WTC11 (cell line): ENCODE results near the gene SLC1A4. TPM values are rescaled to one million over a fixed set of nuclear protein-coding genes. Genes with fewer than 3 reads are reported as not detected.

Experiments
- ATAC-seq: fragments of 200-7000 bp; cut with Tn5 transposase; 2 replicates; pipeline ENCODE4 v1.10.0; 2021; ENCODE audit warnings: mild to moderate bottlenecking, moderate library complexity
- CTCF ChIA-PET: fragments of 300-600 bp; sonication (Branson Sonifier 250); formaldehyde crosslinking; loops from one replicate; lab custom pipeline; 2021; ENCODE audit warnings: antibody characterized with exemption; lab: Charles Lee
- POLR2A ChIA-PET: fragments of 350-600 bp; sonication (Branson Sonifier 250); formaldehyde crosslinking; loops from one replicate; lab custom pipeline; 2021; ENCODE audit warnings: antibody characterized with exemption; lab: Charles Lee
- DNase-seq: peaks from one replicate; pipeline ENCODE4 v3.0.0; 2021; ENCODE audit warnings: low spot score
- H3K27ac Mint-ChIP-seq: 2 replicates; pipeline ENCODE4 v1.8.0; 2021; ENCODE audit warnings: mixed read lengths
- H3K27me3 Mint-ChIP-seq: 2 replicates; pipeline ENCODE4 v1.8.0; 2021; ENCODE audit warnings: low read depth, mild to moderate bottlenecking, moderate library complexity, mixed read lengths
- H3K36me3 Mint-ChIP-seq: 2 replicates; pipeline ENCODE4 v1.8.0; 2021; ENCODE audit warnings: mixed read lengths
- H3K4me1 Mint-ChIP-seq: 2 replicates; pipeline ENCODE4 v1.8.0; 2022; ENCODE audit warnings: mixed read lengths
- H3K4me3 Mint-ChIP-seq: 2 replicates; pipeline ENCODE4 v1.8.0; 2021; ENCODE audit warnings: mild to moderate bottlenecking, moderate library complexity, mixed read lengths
- H3K9me3 Mint-ChIP-seq: 2 replicates; pipeline ENCODE4 v1.8.0; 2021; ENCODE audit warnings: mixed read lengths
- ETV6 ChIP-seq: sonication (generic); formaldehyde crosslinking; IDR thresholded peaks from 2 replicates; pipeline ENCODE4 v1.8.1; 2022; ENCODE audit warnings: mild to moderate bottlenecking, missing genetic modification reagents
- FOXK1 ChIP-seq: sonication (generic); formaldehyde crosslinking; IDR thresholded peaks from 2 replicates; pipeline ENCODE4 v1.8.0; 2022; ENCODE audit warnings: mild to moderate bottlenecking, moderate library complexity, missing genetic modification reagents
- GRHL2 ChIP-seq: fragments of 250-450 bp; sonication (Bioruptor Pico); IDR thresholded peaks from 2 replicates; pipeline ENCODE4 v1.8.0; 2022; ENCODE audit warnings: mild to moderate bottlenecking, moderate library complexity; ENCODE audit not compliant: insufficient replicate concordance, severe bottlenecking
- IRF2 ChIP-seq: sonication (generic); formaldehyde crosslinking; IDR thresholded peaks from 2 replicates; pipeline ENCODE4 v1.8.0; 2022; ENCODE audit warnings: low read depth, missing genetic modification reagents, borderline replicate concordance
- JUN ChIP-seq: sonication (generic); formaldehyde crosslinking; IDR thresholded peaks from 2 replicates; pipeline ENCODE4 v1.8.0; 2023; ENCODE audit warnings: mild to moderate bottlenecking, missing genetic modification reagents
- NFE2L1 ChIP-seq: sonication (generic); formaldehyde crosslinking; IDR thresholded peaks from 2 replicates; pipeline ENCODE4 v1.8.1; 2023; ENCODE audit warnings: missing genetic modification reagents
- RELA ChIP-seq: sonication (generic); formaldehyde crosslinking; IDR thresholded peaks from 2 replicates; pipeline ENCODE4 v1.8.1; 2022; ENCODE audit warnings: missing genetic modification reagents, mild to moderate bottlenecking, borderline replicate concordance
- SMAD3 ChIP-seq: sonication (generic); formaldehyde crosslinking; IDR thresholded peaks from 2 replicates; pipeline ENCODE4 v1.8.0; 2022; ENCODE audit warnings: missing genetic modification reagents, mild to moderate bottlenecking, borderline replicate concordance
- SMAD4 ChIP-seq: sonication (generic); formaldehyde crosslinking; IDR thresholded peaks from 2 replicates; pipeline ENCODE4 v1.8.0; 2022; ENCODE audit warnings: mild to moderate bottlenecking, missing genetic modification reagents
- SP1 ChIP-seq: sonication (generic); formaldehyde crosslinking; conservative IDR thresholded peaks from 2 replicates; pipeline ENCODE4 v1.8.1; 2022; ENCODE audit warnings: missing genetic modification reagents
- ZNF121 ChIP-seq: sonication (generic); formaldehyde crosslinking; IDR thresholded peaks from 2 replicates; pipeline ENCODE4 v1.8.0; 2023; ENCODE audit warnings: missing genetic modification reagents
- ZNF423 ChIP-seq: fragments of 250-450 bp; sonication (Bioruptor Pico); IDR thresholded peaks from 2 replicates; pipeline ENCODE4 v2.1.2; 2022; ENCODE audit warnings: mild to moderate bottlenecking, moderate library complexity
- total RNA-seq: library from RNA; stranded (reverse); gene quantifications from 3 replicates; pipeline ENCODE4 v1.2.3, GENCODE V29; 2021
- TF ChIP-seq, protein P1 (sequence below): fragments of 250-450 bp; sonication (Bioruptor Pico); IDR thresholded peaks from 2 replicates; pipeline ENCODE4 v1.9.0; 2021; ENCODE audit warnings: mild to moderate bottlenecking
- TF ChIP-seq, protein P2 (sequence below): sonication (generic); formaldehyde crosslinking; conservative IDR thresholded peaks from 2 replicates; pipeline ENCODE4 v1.8.1; 2022; ENCODE audit warnings: mild to moderate bottlenecking, missing genetic modification reagents
- TF ChIP-seq, protein P3 (sequence below): sonication (generic); formaldehyde crosslinking; IDR thresholded peaks from 2 replicates; pipeline ENCODE4 v1.8.1; 2023; ENCODE audit warnings: mild to moderate bottlenecking, moderate library complexity, missing genetic modification reagents
- TF ChIP-seq, protein P4 (sequence below): sonication (generic); formaldehyde crosslinking; IDR thresholded peaks from 2 replicates; pipeline ENCODE4 v1.8.1; 2023; ENCODE audit warnings: mild to moderate bottlenecking, missing genetic modification reagents, moderate library complexity
- TF ChIP-seq, protein P5 (sequence below): sonication (generic); formaldehyde crosslinking; IDR thresholded peaks from 2 replicates; pipeline ENCODE4 v1.8.1; 2023; ENCODE audit warnings: mild to moderate bottlenecking, missing genetic modification reagents
- TF ChIP-seq, protein P6 (sequence below): fragments of 250-450 bp; sonication (Bioruptor Pico); IDR thresholded peaks from 2 replicates; pipeline ENCODE4 v1.8.0; 2021; ENCODE audit warnings: mild to moderate bottlenecking
- TF ChIP-seq, protein P7 (sequence below): sonication (generic); formaldehyde crosslinking; IDR thresholded peaks from 2 replicates; pipeline ENCODE4 v1.8.0; 2023; ENCODE audit warnings: missing genetic modification reagents
- TF ChIP-seq, protein P8 (sequence below): fragments of 250-450 bp; sonication (Bioruptor Pico); IDR thresholded peaks from 2 replicates; pipeline ENCODE4 v1.9.0; 2021; ENCODE audit warnings: mild to moderate bottlenecking, borderline replicate concordance
- TF ChIP-seq, protein P9 (sequence below): fragments of 250-450 bp; sonication (Bioruptor Pico); IDR thresholded peaks from 2 replicates; pipeline ENCODE4 v1.9.0; 2021; ENCODE audit warnings: mild to moderate bottlenecking
- TF ChIP-seq, protein P10 (sequence below): sonication (generic); formaldehyde crosslinking; IDR thresholded peaks from 2 replicates; pipeline ENCODE4 v1.8.0; 2022; ENCODE audit warnings: mild to moderate bottlenecking, missing genetic modification reagents

Gene SLC1A4
- total RNA-seq, 1 experiment from 2014 or later = 1.6 TPM

DNA sequence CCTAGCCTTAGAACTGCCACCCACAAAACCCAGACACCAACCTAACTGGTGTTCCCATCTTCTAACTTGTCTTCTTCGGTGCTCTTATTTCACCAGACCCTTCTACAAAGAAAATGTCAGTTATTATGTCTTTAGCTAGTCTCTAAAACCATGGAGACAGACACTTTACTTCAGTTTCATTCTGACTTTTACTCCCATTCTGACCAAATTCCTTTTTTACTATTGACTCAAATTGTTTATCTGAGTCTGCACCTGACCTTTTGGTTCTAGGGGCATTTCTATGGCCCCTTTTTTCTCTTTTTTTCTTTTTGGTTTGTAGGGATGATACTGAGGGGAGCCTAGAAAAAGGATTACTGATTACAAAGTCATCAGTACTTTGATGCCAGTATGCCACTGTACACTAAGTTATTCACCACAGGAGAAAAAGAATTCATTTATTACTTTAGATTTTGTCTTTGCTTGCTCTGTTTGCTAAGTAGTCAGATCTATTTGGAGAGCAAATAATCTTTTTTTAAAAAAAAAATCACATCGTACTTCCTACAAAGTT, 6.8 kb upstream of the SLC1A4 start (continued):
- TF ChIP-seq, protein P1, sequence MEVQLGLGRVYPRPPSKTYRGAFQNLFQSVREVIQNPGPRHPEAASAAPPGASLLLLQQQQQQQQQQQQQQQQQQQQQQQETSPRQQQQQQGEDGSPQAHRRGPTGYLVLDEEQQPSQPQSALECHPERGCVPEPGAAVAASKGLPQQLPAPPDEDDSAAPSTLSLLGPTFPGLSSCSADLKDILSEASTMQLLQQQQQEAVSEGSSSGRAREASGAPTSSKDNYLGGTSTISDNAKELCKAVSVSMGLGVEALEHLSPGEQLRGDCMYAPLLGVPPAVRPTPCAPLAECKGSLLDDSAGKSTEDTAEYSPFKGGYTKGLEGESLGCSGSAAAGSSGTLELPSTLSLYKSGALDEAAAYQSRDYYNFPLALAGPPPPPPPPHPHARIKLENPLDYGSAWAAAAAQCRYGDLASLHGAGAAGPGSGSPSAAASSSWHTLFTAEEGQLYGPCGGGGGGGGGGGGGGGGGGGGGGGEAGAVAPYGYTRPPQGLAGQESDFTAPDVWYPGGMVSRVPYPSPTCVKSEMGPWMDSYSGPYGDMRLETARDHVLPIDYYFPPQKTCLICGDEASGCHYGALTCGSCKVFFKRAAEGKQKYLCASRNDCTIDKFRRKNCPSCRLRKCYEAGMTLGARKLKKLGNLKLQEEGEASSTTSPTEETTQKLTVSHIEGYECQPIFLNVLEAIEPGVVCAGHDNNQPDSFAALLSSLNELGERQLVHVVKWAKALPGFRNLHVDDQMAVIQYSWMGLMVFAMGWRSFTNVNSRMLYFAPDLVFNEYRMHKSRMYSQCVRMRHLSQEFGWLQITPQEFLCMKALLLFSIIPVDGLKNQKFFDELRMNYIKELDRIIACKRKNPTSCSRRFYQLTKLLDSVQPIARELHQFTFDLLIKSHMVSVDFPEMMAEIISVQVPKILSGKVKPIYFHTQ (CRISPR knock-in tag) = no peak
- TF ChIP-seq ZNF121 (CRISPR knock-in tag) (no peak), SP1 (CRISPR knock-in tag) (no peak), IRF2 (no peak), SMAD4 (CRISPR knock-in tag) (no peak), JUN (CRISPR knock-in tag) (no peak), SMAD3 (CRISPR knock-in tag) (no peak)
- TF ChIP-seq, protein P2, sequence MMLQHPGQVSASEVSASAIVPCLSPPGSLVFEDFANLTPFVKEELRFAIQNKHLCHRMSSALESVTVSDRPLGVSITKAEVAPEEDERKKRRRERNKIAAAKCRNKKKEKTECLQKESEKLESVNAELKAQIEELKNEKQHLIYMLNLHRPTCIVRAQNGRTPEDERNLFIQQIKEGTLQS (CRISPR knock-in tag) = no peak
- TF ChIP-seq, protein P3, sequence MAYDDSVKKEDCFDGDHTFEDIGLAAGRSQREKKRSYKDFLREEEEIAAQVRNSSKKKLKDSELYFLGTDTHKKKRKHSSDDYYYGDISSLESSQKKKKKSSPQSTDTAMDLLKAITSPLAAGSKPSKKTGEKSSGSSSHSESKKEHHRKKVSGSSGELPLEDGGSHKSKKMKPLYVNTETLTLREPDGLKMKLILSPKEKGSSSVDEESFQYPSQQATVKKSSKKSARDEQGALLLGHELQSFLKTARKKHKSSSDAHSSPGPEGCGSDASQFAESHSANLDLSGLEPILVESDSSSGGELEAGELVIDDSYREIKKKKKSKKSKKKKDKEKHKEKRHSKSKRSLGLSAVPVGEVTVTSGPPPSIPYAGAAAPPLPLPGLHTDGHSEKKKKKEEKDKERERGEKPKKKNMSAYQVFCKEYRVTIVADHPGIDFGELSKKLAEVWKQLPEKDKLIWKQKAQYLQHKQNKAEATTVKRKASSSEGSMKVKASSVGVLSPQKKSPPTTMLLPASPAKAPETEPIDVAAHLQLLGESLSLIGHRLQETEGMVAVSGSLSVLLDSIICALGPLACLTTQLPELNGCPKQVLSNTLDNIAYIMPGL (CRISPR knock-in tag) = no peak
- TF ChIP-seq, protein P4, sequence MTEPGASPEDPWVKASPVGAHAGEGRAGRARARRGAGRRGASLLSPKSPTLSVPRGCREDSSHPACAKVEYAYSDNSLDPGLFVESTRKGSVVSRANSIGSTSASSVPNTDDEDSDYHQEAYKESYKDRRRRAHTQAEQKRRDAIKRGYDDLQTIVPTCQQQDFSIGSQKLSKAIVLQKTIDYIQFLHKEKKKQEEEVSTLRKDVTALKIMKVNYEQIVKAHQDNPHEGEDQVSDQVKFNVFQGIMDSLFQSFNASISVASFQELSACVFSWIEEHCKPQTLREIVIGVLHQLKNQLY (CRISPR knock-in tag) = no peak
- TF ChIP-seq, protein P5, sequence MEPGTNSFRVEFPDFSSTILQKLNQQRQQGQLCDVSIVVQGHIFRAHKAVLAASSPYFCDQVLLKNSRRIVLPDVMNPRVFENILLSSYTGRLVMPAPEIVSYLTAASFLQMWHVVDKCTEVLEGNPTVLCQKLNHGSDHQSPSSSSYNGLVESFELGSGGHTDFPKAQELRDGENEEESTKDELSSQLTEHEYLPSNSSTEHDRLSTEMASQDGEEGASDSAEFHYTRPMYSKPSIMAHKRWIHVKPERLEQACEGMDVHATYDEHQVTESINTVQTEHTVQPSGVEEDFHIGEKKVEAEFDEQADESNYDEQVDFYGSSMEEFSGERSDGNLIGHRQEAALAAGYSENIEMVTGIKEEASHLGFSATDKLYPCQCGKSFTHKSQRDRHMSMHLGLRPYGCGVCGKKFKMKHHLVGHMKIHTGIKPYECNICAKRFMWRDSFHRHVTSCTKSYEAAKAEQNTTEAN (CRISPR knock-in tag) = no peak
- TF ChIP-seq, protein P6, sequence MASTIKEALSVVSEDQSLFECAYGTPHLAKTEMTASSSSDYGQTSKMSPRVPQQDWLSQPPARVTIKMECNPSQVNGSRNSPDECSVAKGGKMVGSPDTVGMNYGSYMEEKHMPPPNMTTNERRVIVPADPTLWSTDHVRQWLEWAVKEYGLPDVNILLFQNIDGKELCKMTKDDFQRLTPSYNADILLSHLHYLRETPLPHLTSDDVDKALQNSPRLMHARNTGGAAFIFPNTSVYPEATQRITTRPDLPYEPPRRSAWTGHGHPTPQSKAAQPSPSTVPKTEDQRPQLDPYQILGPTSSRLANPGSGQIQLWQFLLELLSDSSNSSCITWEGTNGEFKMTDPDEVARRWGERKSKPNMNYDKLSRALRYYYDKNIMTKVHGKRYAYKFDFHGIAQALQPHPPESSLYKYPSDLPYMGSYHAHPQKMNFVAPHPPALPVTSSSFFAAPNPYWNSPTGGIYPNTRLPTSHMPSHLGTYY (CRISPR knock-in tag) = no peak

DNA sequence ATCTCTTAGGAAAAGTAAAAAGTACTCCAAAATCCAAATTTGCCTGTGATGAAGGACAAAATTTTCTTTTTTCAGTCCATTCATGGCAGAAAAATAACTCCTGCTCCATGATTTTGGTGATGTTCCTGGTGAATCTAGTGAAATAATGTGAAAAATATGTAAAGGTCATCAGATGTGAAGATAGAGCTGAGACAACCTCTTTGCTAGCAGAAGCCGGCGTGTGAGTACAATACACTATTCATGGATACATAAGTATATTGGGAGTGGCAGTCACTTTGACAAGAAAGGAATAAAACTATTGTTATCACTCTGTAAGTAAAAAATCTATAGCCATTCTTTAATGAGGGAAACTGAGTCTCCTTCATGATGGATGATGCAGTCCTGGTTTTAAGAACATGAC, 6.3 kb upstream of the SLC1A4 start:
- Mint-ChIP-seq H3K4me3 (no peak overlapping the region), H3K36me3 (no peaks in the 10 kb centered on the region), H3K9me3 (no peaks in the 10 kb centered on the region), H3K27me3 (peaks cover 20% of the 10 kb centered on the region), H3K27ac (no peak overlapping the region), H3K4me1 (peaks cover 8% of the 10 kb centered on the region)
- ATAC-seq (no peak), DNase-seq (no peak)
- ChIA-PET CTCF (no interaction called here), POLR2A (no interaction called here)
- TF ChIP-seq, protein P7, sequence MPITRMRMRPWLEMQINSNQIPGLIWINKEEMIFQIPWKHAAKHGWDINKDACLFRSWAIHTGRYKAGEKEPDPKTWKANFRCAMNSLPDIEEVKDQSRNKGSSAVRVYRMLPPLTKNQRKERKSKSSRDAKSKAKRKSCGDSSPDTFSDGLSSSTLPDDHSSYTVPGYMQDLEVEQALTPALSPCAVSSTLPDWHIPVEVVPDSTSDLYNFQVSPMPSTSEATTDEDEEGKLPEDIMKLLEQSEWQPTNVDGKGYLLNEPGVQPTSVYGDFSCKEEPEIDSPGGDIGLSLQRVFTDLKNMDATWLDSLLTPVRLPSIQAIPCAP (CRISPR knock-in tag) = no peak
- TF ChIP-seq, protein P8, sequence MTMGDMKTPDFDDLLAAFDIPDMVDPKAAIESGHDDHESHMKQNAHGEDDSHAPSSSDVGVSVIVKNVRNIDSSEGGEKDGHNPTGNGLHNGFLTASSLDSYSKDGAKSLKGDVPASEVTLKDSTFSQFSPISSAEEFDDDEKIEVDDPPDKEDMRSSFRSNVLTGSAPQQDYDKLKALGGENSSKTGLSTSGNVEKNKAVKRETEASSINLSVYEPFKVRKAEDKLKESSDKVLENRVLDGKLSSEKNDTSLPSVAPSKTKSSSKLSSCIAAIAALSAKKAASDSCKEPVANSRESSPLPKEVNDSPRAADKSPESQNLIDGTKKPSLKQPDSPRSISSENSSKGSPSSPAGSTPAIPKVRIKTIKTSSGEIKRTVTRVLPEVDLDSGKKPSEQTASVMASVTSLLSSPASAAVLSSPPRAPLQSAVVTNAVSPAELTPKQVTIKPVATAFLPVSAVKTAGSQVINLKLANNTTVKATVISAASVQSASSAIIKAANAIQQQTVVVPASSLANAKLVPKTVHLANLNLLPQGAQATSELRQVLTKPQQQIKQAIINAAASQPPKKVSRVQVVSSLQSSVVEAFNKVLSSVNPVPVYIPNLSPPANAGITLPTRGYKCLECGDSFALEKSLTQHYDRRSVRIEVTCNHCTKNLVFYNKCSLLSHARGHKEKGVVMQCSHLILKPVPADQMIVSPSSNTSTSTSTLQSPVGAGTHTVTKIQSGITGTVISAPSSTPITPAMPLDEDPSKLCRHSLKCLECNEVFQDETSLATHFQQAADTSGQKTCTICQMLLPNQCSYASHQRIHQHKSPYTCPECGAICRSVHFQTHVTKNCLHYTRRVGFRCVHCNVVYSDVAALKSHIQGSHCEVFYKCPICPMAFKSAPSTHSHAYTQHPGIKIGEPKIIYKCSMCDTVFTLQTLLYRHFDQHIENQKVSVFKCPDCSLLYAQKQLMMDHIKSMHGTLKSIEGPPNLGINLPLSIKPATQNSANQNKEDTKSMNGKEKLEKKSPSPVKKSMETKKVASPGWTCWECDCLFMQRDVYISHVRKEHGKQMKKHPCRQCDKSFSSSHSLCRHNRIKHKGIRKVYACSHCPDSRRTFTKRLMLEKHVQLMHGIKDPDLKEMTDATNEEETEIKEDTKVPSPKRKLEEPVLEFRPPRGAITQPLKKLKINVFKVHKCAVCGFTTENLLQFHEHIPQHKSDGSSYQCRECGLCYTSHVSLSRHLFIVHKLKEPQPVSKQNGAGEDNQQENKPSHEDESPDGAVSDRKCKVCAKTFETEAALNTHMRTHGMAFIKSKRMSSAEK (CRISPR knock-in tag) = no peak
- TF ChIP-seq NFE2L1 (CRISPR knock-in tag) (no peak), FOXK1 (CRISPR knock-in tag) (no peak), ETV6 (CRISPR knock-in tag) (no peak), GRHL2 (no peak), ZNF423 (CRISPR knock-in tag) (no peak), RELA (CRISPR knock-in tag) (no peak)
- TF ChIP-seq, protein P9, sequence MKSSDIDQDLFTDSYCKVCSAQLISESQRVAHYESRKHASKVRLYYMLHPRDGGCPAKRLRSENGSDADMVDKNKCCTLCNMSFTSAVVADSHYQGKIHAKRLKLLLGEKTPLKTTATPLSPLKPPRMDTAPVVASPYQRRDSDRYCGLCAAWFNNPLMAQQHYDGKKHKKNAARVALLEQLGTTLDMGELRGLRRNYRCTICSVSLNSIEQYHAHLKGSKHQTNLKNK (CRISPR knock-in tag) = no peak
- TF ChIP-seq, protein P10, sequence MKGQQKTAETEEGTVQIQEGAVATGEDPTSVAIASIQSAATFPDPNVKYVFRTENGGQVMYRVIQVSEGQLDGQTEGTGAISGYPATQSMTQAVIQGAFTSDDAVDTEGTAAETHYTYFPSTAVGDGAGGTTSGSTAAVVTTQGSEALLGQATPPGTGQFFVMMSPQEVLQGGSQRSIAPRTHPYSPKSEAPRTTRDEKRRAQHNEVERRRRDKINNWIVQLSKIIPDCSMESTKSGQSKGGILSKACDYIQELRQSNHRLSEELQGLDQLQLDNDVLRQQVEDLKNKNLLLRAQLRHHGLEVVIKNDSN (CRISPR knock-in tag) = no peak
